ENCODE data around the gene INPP4B. TPM values are rescaled to one million over a fixed set of nuclear protein-coding genes. Genes with fewer than 3 reads are reported as not detected.
A peak's percentile ranks its signal among the peaks of the same experiment; 100 is the strongest.

INPP4B gene
- total RNA-seq, 1 donor from 2014 or later = 12.0 TPM

DNA sequence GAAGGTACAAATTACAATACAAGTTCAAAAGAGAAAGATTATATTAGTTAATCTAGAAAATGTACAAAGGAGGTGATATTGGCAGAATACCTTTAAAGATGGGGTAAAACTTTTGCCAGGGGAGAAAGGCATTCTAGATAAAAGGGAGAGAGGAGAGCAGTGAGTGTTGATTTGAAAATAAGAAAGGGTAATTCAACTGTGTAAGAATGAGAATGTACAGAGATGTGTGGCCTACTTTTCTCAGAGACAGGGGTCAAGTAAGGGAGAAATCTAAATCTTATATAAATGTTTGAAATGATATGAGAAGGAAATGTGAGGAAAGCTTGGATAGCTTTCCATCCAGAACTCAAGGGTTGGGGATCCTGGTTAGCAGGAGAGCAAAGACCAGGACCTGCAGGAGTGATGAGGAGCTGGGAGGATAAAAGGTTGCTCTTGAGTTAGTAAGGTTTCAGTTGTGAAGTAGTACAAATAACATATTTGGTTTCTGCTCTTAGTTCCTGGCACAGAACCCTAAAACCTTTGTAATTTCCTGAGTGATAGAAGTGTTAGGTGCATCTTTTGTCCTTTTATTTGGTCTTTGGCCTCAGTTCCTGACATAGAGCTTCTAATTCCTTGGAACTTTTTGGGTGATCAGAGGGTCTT, 489.9 kb downstream of the INPP4B start:
- no peak overlapping the region for H3K4me3 ChIP-seq (ENCODE audit: low read depth, low read length)
- TF ChIP-seq, protein P1, sequence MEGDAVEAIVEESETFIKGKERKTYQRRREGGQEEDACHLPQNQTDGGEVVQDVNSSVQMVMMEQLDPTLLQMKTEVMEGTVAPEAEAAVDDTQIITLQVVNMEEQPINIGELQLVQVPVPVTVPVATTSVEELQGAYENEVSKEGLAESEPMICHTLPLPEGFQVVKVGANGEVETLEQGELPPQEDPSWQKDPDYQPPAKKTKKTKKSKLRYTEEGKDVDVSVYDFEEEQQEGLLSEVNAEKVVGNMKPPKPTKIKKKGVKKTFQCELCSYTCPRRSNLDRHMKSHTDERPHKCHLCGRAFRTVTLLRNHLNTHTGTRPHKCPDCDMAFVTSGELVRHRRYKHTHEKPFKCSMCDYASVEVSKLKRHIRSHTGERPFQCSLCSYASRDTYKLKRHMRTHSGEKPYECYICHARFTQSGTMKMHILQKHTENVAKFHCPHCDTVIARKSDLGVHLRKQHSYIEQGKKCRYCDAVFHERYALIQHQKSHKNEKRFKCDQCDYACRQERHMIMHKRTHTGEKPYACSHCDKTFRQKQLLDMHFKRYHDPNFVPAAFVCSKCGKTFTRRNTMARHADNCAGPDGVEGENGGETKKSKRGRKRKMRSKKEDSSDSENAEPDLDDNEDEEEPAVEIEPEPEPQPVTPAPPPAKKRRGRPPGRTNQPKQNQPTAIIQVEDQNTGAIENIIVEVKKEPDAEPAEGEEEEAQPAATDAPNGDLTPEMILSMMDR (conservative IDR thresholded peaks at IDR 0.05; ENCODE audit: low read depth, low read length) = no peak
- DNase-seq (ENCODE audit: low read depth) = no peak

DNA sequence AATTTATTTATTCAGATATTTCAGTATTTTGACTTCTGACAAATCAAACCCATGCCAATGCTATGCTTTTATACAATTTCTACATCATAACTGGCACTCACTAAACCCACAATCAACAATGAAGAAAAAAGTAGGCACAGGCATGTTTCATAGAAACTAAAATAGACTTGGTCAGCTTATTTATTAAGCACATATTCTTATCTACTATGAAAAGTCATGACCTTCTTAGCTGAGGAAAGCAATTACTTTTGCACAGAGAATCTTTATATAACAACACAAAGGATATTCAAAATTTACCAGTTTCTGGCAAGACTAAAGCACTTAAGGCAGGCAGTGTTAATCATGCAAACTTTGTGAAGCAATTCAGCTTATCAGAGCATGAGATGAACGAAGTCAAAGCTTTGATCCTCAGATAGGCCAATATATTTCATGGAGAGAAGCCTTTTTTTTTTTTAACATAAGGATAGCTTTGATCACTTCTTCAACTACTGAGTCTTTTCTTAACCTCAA, 490.6 kb downstream of the INPP4B start:
- TF ChIP-seq, protein P1 (conservative IDR thresholded peaks at IDR 0.05; ENCODE audit: low read depth, low read length) = no peak
- DNase-seq (ENCODE audit: low read depth) = no peak
- no peak overlapping the region for H3K4me3 ChIP-seq (ENCODE audit: low read depth, low read length)

DNA sequence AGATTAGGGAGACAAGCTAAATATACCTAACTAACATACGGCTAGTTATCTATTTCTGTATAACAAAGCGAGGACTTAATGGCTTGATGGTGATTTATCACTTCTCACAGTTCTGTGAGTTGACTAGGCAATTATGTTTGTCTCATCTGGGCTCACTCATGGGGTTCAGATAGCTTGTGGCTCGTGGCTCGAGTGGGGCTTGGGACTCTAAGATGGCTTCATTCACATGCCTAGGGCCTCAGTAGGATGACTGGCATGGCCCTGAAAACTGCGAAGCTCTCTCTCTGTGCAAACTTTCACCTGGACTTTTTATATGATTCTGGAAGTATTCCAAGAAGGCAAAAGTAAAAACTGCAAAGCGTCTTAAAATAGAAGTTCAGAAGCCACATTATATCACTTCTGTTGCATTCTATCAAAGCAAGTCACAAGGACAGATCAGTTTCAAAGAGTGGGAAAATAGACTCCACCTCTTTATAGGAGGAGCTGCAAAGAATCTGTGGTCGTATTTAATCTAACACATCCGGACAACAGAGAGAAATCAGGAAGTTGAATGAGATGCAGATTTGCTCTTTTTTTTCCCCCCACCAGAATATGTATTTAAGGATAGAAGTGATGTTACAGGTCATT, 491.2 kb downstream of the INPP4B start:
- TF ChIP-seq, protein P1 (conservative IDR thresholded peaks at IDR 0.05; ENCODE audit: low read depth, low read length) = no peak
- H3K4me3 ChIP-seq (ENCODE audit: low read depth, low read length) = no peak overlapping the region
- DNase-seq (ENCODE audit: low read depth) = no peak

DNA sequence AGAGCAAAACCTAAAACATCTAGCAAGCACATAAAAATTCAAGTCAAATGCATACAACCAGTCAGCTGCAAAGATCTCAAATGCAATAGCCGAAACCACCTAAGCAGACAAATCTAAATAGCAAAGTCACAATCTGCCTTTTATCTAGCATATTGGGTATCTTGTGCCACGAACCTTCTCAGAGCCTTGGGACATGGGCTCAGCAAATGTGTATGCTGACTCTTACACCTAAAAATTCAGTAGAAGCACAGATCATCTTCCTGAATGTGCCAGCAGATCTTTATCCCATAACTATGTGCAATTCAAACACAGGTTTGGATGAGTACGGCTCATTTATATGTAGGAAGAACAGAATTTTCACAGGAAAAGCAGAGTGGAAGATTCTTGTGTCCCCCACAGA, 492.1 kb downstream of the INPP4B start:
- TF ChIP-seq, protein P1 (conservative IDR thresholded peaks at IDR 0.05; ENCODE audit: low read depth, low read length) = no peak
- no peak for DNase-seq (ENCODE audit: low read depth)
- no peak overlapping the region for H3K4me3 ChIP-seq (ENCODE audit: low read depth, low read length)

DNA sequence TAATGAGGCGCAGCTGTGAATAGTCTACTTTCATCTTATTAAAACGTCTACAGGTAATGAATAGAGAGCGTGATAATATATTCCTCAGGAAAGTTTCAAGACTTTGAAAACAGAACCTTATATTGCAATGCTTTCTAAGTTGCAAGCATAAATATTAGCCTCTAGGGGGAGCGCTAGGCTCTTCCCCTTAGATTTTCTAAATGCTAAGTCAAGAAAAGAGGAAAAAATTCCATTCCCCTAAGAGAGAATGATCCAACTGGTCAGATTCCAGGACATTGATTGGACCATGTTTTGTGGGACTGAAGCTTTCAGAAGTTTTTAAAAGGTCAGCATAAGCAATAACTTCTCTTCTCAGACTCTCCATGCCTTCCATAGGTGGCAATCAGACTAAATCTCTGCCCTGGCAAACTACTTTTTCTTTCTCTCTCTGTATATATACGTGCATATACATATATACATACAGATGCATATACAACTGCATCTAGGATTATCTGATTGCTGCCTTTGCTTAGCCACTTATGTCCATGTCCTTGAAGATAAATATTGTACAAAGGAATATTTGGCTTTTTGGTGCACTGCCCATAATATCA, 492.9 kb downstream of the INPP4B start:
- no peak overlapping the region for H3K4me3 ChIP-seq (ENCODE audit: low read depth, low read length)
- peak; percentile 27 for DNase-seq (ENCODE audit: low read depth)
- TF ChIP-seq, protein P1 (conservative IDR thresholded peaks at IDR 0.05; ENCODE audit: low read depth, low read length) = peak; percentile 86

DNA sequence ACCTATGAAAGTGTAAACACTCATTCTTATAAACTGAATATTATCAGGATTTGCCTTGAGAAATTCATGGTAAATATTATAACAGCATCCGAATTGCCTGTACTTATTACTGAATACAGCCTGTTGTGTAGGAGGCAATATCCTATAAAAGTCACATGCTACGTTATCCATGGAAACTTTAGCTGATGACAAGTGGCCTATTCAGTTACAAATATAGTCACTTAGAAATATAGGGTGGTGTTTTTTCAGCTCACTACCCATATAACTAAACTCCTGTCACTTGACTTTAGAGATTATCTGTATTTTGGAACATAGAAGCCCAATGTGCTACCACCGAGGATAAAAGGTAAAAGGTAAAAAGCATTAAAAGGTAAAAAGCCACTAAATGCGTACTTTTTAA, 493.4 kb downstream of the INPP4B start:
- DNase-seq (ENCODE audit: low read depth) = no peak
- no peak overlapping the region for H3K4me3 ChIP-seq (ENCODE audit: low read depth, low read length)
- TF ChIP-seq, protein P1 (conservative IDR thresholded peaks at IDR 0.05; ENCODE audit: low read depth, low read length) = no peak

Measured in epithelial cell of proximal tubule (primary cell).